HuH-7 (cell line): ENCODE results near the gene CSF1R.

Experiments used
- DNase-seq: peaks from one replicate; pipeline ENCODE4 v3.0.0; 2011; ENCODE audit warnings: low spot score

CSF1R gene

GRCh38 chr5:150023136-150023535 lies 63.2 kb downstream of the CSF1R start:
- no peak for DNase-seq

GRCh38 chr5:150022681-150023080 lies 63.7 kb downstream of the CSF1R start:
- DNase-seq, result no peak

GRCh38 chr5:150022158-150022531 lies 64.2 kb downstream of the CSF1R start:
- no peak for DNase-seq

- no peak for DNase-seq
These were observed 64.7 kb downstream of the CSF1R start for GRCh38 chr5:150021491-150022157.

GRCh38 chr5:150020249-150020648 lies 66.1 kb downstream of the CSF1R start:
- no peak for DNase-seq

GRCh38 chr5:150017226-150018005 lies 68.9 kb downstream of the CSF1R start:
- no peak for DNase-seq

GRCh38 chr5:150016537-150016936 lies 69.8 kb downstream of the CSF1R start:
- DNase-seq, result no peak

GRCh38 chr5:150015415-150015814 lies 70.9 kb downstream of the CSF1R start:
- DNase-seq, result no peak

- no peak for DNase-seq
These were observed 71.9 kb downstream of the CSF1R start for GRCh38 chr5:150014456-150014855.

GRCh38 chr5:150013931-150014330 lies 72.4 kb downstream of the CSF1R start:
- no peak for DNase-seq

- no peak for DNase-seq
These were observed 76.5 kb downstream of the CSF1R start for GRCh38 chr5:150009671-150010387.

- no peak for DNase-seq
These were observed 79.3 kb downstream of the CSF1R start for GRCh38 chr5:150007050-150007449.

GRCh38 chr5:150006318-150006717 lies 80.0 kb downstream of the CSF1R start:
- no peak for DNase-seq
